ENCODE data around the gene MIF4GD.
"Not testable (repeated sequence)": the region's sequence is repeated elsewhere in the genome, so short reads cannot be mapped to it uniquely, and the experiment has no call there.

The MIF4GD gene, protein sequence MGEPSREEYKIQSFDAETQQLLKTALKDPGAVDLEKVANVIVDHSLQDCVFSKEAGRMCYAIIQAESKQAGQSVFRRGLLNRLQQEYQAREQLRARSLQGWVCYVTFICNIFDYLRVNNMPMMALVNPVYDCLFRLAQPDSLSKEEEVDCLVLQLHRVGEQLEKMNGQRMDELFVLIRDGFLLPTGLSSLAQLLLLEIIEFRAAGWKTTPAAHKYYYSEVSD

GRCh38 chr17:75270966-75271232 lies at the start of gene MIF4GD:
TSS of gene MIF4GD (minus strand) at chr17:75271231. CDS start at chr17:75270195, 1,036 bp downstream.
- DNase-seq: no peak

DNA sequence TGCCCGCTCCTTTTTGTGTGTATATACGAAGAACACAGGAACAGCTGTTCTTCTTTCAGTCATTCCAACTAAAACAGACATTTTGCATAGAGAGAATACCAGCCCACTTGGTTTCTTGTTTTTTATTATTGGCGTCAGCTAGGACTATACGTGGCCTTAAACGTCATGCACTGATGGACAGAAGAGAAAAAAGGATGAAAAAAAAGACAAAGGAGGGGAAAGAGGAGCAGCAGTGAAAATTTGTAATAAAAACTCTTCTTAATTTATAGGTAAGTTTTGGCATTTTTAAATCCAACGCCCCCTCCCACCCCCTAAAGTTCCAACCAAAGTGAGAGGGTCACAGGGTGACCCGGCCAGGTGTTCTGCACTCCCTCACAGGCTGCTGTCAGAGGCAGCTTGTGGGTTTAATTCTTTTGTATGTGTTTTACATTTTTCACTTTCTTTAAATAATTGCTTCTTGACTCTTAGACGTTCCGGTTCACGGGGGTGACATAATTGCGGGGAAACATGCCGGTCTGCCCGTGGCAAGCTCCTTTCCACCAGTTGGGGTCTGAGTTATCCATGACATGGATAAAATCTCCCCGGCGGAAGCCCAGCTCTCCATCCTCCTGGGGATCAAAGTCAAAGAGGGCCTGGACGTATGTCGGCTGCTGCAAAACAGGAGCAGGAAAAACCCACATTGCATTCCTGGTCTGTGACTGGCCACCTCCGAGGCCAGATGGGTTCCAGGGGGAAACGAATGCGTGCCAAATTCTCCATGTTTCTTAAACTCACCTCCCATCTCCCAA lies 49.1 kb upstream of the MIF4GD start:
- DNase-seq: no peak

- DNase-seq: no peak
These were observed 47.7 kb upstream of the MIF4GD start for GRCh38 chr17:75318615-75319222.

DNA sequence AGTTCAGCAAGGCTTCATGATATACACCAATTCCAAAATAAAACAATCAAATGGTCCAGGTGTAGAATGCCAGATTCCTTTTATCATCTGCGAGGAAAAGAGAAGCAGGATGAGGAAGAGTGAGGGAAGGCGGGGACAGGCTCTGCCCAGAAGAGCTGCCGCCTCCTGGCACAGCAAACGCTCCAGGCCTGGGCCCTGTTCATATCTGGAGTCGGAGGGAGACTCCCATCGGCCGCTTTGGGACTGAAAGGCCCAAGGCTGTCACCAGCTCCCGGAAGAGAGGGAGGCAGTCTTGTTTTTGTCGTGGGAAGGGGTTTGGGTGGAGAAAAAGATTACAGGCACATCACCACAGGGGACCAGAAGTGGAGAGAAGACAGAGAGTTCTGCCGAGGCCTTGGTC lies 47.2 kb upstream of the MIF4GD start:
- no peak for DNase-seq

DNA sequence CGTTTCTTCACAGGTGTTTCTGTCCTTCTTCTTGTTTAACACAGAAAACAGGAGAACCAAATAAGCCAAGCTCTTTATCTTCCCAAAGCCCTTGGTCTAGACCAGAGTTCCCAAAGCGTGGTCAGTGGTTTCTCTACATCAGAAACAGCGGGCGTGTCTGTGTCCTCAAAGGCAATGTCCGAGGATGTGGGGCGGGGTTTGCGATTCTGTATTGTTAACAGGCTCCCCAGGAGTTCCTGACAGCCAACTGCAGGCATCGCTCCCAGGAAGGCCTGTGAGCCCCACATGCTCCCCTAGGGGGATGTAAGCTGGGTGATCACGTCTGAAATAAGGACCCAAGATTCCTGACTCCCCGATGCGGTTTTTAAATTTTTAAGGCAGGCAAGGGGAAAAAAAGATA lies 46.6 kb upstream of the MIF4GD start:
- no peak for DNase-seq

GRCh38 chr17:75316253-75316652 lies 45.2 kb upstream of the MIF4GD start:
- no peak for DNase-seq

DNA sequence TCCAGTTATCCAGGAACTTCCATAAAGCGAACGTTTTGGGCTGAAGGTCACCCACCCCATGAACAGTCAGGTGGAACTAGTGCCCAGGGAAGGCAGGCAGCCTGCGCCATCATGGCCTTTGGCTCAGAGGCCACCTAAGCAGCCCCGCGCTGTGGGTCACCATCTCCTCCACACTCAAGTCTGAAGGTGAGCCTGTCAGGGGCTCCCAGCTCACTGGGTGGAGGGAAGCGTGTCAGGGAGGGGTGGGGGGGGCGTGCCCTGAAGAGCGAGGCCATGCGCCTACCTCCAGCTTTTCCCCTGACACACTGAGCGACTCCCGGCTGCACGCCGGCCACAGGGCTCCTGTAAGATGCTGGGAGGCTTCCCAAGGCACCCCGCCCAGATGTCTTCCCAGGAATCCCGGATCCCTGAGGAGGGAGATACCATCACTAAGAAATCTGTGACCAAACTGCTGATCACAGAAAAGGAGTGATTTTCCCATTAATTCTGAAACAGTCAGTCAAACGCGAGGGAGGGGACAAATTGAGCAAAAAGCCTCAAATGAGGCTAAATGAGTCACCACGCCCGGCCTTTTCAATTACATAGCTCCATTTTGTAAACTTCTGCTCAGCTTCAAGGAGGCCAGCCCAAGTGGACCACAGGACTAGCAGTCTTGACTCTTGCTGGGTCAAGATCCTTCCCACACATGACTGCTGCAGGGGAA lies 44.7 kb upstream of the MIF4GD start:
- no peak for DNase-seq

DNA sequence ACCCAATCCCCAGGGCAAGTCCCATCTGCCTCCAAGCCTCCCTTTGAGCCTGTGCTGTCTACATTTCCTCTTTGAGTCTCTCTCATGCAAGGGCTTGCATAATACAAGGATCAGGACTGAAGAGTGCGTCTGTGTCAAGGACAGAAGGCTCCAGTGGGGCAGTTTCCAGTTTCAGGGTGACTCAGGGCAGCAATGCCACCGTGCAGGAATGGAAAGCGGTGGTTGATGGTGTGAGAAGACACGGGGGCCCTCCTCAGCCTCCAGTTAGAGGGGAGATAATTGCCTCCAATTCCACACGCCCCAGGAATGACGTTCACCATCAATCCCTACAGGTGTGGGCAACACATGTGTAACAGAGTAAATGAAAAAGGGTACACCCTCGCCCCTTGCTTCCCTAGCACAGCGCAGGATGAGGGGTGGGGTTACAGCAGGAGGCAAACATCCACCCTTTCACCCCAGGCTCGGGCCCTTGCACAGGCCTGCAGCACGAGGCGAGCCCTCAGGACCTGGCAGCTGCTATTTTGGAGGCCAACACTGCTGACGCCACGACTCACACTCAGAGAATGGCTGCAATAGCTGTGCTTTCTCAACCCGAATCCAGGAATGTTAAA lies 43.0 kb upstream of the MIF4GD start:
- no peak for DNase-seq

DNA sequence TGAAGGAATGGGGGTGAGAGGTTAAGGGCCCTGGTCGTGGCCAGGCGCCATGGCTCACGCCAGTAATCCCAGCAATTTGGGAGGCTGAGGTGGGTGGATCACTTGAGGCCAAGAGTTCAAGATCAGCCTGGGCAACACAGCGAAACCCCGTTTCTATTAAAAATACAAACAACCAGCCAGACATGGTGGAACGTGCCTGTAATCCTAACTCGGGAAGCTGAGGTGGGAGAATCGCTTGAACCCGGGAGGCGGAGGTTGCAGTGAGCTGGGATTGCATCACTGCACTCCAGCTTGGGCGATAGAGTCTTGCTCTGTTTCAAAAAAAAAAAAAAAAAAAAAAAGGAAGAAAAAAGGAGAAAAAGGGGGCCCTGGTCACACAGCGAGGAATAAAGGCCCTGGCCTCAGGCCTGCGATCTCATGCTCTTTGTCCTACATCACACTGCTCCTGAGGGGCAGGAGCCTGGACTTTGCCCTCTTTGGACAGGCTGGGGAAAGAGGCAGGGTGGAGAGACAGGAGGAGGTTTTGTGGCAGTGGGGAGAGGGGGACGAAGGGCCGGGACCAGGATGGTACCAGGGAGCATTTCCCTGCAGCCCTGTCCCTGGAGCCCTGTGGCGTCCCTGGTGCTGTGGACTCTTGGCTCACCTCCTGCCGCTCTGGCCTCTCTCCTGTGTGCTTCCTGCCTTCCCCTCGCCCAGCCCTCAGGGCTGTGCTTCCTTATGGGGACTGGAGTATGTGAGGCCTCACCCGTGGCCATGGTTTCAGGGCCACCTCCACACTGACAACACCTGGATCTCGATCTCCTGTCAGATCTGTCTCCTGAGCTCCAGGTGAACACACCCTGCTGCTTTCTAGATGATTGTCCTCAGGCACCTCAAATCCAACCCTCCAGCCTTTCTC lies 38.0 kb upstream of the MIF4GD start:
- no peak for DNase-seq

- DNase-seq: no peak
These were observed 37.1 kb upstream of the MIF4GD start for GRCh38 chr17:75307957-75308731.

- DNase-seq: no peak
These were observed 30.6 kb upstream of the MIF4GD start for GRCh38 chr17:75301502-75302206.

DNA sequence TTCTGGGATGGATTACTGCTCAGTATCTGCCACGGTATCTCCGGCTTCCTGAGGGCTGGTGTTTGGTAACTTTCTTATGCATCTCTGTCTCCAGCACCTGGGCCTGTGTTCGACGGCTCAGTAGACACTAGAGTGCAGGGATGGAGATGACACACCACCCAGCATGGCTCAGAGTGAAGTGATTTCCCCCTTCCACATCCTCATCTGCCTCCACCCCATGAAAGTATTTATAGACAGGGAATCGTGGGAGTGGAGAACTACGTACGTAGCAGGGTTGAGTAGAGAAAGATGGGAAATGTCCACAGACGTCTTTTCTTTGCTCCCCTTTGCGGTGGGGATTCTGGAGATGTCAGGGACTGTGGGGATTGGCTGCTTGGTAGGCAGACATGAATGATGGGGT lies 30.0 kb upstream of the MIF4GD start:
- no peak for DNase-seq

- no peak for DNase-seq
These were observed 29.2 kb upstream of the MIF4GD start for GRCh38 chr17:75300280-75300679.

DNA sequence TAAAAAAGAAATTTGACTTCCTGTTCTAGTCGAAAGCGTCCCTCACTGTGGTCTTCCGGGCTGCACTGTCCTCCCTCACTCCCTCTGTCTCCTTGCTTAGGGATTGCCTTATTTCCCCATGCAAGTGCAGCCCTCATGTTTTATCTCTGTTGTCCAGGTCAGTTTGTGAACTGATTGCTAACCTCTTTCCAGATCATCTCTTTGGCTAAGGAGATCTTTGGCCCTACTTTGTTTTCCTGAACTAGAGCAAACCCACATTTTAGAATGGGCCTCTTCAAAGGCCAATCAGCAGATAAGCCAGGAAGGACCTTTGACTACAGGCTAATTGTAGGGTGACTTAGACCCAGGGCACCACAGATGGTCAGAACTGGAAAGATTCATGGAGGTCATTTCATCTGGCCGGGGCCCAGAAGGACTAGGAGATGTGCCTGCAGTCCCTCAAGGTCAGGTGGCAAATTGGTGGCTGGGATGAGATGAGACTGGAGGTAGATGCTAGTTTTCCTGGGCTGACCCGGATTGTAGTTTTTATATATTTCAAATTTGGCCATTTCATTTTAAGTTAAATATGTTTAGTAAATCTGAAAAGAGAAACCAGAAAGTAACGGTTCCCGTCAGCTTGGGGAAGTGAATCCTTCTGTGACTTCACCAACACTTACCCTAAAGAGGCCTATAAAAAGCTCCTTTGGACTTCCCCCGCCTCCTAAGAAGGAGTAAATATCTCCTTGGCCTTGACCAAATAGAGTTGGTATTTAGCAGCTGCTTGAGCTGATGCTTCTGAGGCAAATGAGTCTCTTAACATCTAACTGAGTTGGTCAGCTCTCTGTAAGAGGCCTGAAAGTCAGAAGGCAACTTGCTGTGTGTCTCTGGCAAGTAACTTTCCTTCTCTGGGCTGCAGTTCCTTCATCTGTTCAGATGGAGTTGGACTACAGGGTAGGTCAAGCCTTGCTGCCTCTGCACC lies 24.4 kb upstream of the MIF4GD start:
- no peak for DNase-seq

GRCh38 chr17:75292810-75293448 lies 21.9 kb upstream of the MIF4GD start:
- not testable (repeated sequence) for DNase-seq

GRCh38 chr17:75289832-75290337 lies 18.9 kb upstream of the MIF4GD start:
- peak; percentile 23 for DNase-seq

DNA sequence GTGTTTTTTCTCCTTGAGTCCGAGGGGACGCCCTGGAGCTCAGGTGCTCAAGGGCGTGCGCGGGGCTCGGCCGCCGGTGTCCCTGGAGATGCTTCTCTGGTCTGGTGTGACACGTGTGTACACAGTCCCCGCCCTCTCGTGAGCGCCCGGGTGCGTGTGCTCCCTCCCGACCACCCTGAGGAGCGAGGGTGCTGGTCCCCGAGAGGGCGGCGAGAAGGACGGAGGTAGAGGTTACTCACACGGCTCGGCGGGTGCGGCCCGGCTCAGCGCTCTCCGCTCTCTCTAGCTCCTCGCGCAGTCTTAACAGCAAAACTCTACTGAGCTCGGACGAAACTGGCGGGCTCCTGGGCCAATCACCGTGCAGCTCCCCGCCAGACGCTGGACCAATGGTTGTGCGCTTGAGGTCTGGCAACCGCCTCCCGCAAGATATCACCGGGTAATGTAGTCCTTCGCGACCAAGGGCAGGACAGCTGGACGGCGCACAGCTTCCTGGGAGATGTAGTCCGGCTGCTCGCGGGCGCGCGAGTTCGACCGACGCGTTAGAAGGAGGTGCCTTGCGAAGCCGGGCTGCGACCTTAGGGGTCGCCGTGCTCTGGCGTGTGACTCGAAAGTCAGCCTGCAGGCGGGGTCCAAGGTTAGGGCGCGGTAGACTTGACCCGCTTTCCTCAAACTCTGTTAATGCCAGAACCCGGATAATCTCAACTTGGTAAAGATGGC lies 18.2 kb upstream of the MIF4GD start, which contains the start of gene SLC25A19:
Gene SLC25A19 (minus strand): TSS at position 319 of the 717 bp plus-strand sequence. CDS start 2,669 bp downstream, outside the sequence.
- peak; percentile 97 for DNase-seq

DNA sequence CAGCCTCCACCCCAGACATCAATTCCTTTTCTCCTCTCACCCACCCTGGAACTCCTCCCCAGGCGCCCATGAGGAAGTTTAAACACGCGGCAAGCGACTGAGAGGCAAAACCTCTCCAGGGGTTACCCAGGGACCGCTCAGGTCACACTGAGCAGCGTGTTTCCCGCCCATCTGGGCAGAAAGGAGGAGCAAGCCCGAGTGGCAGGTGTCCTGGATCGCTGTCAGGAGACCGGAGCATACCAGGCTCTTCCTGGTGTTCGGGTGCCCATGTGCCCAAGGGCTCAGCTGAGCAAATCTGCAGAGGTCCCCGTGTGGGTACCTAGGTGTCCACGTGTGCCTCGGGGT lies 17.7 kb upstream of the MIF4GD start:
- DNase-seq: no peak
